GM19463 (cell line): ENCODE data around the gene MRC2.
A peak's percentile ranks its signal among the peaks of the same experiment; 100 is the strongest.

Experiments
- ATAC-seq: cut with Tn5 transposase; IDR thresholded peaks from one replicate; pipeline ENCODE4 v1.9.1; 2021; ENCODE audit warnings: mild to moderate bottlenecking, moderate library complexity; ENCODE audit not compliant: unreplicated experiment

MRC2 gene

DNA sequence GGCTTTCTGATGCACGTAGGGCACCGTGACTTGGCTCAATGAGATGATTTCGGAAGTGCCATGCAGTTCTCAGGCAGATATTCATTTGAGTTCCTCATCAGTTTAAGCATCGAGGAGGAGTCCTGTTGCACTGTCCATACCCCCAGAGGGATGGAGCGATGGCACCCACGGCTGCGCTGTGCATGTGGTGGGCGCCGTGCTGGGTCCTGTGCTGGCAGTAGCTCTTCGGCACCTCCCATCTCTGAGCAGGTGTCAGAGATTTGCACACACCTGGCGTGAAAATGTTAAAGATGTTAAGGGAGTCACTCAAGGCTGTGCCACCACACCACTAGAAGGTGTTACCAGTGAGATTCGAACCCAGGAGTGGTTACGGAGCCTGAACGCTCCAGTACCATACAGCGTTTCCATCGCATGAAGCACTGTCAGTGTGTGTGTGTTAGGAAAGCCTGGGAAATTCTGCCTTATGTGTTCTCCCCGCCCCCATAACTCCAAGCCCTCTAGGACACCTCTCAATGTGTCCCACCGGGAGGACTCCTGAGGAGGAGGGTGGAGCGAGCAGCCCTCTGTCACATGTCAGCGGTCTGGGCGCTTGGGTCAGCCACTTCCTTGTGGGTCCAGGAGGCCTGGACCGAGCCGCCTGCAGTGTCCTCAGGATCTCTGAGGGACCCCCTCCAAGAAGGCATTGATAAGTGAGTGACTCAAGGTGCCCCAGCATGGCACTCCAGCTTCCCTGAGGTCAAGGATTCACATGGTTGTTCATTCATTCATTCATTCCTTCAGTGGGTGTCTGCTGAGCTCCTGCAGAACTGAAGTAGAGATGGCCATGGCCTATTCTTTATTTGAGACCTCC lies 3.8 kb downstream of the MRC2 start:
- no peak for ATAC-seq

DNA sequence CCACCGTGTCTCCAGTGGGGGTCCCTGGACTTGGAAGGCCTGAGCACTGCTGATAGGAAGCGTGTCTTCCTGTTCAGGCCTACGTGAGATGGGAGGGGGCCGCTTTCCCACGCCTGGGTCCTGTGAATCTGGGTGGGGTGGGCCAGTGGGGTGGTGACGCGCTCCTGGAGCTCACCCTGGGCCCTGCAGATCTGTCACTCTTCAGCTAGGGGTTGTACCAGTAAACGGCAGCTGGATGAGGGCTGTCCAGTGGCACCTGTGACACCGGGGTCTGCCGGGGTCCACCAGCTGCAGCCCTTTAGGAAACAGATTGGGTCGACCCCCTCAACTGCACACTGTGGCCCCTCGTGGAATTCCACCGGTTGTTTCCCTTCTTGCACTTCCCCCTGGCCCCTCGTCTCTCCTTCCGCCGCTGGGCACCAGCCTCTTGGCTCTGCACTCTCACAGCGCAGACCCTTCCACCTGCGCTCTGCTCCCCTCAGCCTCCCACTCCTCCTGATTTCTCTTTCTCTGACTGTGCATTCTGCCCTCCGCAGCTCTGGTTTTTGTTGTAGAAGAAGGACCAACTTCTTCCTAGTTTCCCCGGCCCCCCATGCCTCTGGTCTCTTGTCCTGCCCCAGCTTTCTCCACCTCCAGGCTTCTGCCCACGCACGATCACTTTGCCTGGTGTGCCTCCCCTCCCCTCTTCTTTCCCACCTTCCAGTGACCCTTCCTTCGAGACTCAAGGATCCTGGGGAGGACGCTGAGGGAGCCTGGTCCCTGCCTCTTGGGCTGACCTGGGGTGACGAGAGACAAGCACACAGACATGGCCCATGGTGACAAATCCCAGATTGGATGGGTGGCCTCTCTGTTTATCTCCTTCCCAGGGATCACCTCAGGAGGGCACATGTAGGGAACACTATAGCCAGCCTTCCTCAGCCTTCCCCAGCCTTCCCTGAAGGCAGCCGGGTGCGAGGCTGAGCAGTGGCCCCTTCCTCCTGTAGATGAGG lies 4.8 kb downstream of the MRC2 start:
- no peak for ATAC-seq

DNA sequence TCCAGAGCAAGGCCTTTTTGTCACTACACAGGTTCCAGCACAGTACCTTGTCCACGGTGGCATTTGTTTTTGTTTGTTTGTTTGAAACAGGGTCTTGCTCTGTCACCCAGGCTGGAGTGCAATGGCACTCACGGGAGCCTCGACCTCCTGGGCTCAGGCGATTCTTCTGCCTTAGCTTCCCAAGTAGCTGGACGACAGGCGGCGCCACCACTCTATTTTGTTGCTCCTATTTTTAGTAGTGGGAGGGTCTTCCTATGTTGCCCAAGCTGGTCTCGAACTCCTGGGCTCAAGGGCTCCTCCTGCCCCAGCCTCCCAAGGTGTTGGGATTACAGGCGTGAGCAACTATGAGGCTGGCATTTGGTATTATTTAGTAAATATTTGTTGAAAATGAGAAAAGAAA lies 10.3 kb downstream of the MRC2 start:
- ATAC-seq = no peak

DNA sequence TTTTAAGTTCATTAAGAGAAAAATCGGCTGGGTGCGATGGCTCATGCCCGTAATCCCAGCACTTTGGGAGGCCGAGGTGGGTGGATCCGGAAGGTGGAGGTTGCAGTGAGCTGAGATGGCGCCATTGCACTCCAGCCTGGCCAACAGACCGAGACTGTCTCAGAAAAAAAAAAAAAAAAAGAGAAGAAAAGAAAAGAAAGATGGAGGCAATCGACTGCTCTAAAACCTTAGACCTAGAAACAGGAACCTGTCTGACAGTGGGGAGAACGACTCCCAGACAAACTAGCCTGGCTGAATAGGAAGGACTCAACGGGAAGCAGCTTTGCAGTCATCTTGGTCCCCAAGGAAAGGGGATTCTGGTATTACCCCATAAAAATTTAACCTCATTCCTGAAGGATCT lies 13.7 kb downstream of the MRC2 start:
- ATAC-seq = no peak

DNA sequence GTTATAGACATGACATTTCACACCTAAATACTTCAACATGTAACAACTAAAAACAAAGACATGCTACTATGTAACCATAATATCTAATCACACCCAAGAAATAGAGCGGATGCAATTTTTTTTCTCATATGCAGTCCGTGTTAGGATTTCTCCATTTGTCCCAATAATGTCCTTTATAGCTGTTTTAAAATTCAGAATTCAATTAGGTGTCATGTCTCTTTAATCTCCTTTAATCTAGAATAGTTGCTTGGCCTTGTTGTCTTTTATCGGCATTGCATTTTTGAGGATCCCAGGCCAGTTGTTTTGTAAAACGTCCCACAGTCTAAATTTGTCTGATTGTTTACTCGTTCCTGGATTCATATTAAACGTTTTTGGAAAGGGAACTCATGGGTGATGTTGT lies 14.5 kb downstream of the MRC2 start:
- ATAC-seq = no peak

DNA sequence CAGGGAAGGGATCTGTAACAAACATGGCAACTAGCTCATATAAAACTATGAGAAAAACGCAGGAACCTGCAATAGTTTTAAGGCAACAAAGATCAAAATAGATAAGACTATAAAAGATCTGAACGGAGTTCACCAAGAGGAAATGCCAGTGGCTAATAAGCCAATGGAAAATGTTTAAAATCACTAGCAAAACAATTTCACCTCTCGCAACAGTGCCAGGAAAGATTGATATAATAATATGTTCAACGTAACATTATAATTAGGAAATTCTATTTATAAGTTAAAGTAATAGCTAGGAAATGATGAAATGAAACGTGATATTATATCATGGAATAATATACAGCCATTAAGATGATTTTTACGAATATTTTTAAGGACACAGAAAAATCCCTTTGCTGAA lies 16.0 kb downstream of the MRC2 start:
- ATAC-seq = no peak

DNA sequence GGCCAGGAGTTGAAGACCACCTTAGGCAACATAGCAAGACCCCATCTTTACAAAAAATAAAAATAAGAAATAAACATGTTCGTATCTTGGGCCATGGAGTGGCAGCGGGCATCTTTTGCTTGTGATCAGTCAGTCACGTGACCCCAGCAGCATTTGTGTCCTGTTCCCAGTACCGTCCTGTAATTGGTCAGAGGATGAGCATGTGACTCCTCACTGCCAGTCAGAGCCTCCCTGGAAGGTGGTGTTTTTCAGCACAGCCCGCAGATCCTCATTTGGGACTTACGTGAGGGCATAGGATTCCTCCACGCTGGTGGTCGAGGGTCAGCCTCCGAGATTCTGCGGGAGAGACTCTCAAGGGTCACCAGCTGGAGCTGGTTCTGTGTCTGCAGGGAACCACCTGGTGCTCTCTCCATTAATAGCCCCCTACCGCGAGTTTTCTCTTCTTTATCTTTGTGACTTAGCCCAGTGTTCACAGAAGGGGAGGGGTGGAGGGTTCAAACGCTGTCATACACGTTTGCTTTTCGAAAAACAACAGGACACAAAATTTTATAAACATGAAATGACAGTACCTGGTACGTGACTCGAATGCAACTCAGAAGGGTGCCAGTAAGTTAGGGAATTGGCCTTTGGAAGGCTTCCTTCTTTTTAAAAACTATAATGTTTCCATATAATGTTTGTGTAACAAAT lies 17.2 kb downstream of the MRC2 start:
- ATAC-seq = no peak

DNA sequence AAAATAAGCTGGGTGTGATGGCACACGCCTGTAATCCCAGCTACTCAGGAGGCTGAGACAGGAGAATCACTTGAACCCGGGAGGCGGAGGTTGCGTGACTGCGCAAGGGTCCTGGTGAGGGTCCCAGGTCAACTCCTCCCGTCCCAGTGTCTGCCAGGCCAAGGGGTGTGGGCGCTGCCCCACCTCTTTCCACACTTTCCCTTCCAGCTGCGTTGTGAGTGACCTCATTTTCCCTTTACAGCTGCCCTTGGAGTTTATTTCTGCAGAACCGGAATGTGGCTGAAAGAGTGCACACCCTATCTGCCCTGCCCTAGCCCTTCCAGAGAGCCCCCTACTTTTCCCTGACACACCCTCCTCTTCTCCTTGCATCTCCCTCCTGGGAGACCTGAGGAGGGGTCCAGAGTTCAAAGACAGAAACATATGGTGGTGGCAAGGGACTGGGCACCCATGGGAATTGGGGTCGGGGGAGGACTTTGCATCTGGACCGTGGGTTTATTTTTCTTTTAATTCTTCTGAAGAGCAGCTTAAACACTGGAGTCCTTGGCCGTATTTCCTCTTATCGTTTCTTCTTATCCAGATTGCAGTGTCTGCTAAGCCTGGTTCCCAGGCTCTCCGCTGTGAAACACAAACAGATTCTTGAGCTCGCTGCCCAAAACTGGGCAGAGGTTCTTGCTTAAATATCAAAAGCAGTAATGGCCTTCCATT lies 20.9 kb downstream of the MRC2 start:
- no peak for ATAC-seq

DNA sequence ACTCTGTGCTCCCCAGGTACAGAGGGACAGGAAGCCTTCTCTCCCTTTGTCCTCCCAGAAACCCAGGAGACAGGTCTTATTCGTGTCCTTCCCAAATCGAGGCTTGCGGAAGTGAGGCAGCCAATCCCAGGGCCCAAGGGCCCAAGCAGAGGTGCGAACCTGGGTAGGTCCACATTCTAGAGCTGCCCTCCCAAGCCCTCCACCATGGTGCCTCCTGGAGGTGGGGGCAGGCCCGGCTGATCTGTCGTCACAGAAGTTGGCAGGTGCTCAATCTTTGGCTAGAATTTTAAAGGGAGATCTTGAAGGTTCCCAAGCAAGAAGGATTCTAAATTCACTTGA lies 21.5 kb downstream of the MRC2 start:
- no peak for ATAC-seq

DNA sequence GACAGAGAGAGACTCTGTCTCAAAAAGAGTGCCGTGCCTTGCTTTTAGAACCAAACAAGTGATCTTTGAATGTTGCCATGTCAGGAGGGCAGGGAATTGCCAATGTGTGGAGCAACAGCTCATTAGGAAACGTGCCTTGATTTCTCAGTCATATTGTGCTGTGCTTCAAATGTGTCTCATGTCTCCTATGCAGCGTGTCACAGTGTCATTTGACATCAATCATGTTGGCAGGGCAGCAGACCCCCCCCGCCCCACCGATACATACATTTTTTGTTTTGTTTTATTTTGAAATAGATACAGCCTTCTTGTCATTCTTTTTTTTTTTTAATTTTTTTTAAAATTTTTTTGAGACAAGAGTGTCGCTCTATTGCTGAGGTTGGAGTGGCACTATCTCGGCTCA lies 22.1 kb downstream of the MRC2 start:
- no peak for ATAC-seq

DNA sequence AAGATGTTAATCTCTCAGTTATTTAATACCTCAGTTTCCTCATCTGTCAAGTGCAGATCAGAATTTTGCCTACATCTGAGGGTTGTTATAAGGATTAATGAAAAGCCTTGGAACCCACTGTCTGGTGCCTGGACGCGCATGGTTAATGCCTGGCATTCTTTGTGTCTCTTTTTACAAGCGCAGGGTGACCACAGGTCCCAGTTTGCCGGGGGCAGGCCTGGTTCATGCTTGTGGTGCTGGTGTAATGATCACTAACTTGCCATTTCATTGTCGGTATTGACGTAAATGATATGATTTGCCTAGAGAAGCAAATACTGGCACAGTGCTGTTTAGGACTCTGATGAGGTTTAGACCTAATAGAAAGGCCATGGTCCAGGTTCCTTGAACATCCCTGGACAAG lies 23.1 kb downstream of the MRC2 start:
- ATAC-seq = no peak

DNA sequence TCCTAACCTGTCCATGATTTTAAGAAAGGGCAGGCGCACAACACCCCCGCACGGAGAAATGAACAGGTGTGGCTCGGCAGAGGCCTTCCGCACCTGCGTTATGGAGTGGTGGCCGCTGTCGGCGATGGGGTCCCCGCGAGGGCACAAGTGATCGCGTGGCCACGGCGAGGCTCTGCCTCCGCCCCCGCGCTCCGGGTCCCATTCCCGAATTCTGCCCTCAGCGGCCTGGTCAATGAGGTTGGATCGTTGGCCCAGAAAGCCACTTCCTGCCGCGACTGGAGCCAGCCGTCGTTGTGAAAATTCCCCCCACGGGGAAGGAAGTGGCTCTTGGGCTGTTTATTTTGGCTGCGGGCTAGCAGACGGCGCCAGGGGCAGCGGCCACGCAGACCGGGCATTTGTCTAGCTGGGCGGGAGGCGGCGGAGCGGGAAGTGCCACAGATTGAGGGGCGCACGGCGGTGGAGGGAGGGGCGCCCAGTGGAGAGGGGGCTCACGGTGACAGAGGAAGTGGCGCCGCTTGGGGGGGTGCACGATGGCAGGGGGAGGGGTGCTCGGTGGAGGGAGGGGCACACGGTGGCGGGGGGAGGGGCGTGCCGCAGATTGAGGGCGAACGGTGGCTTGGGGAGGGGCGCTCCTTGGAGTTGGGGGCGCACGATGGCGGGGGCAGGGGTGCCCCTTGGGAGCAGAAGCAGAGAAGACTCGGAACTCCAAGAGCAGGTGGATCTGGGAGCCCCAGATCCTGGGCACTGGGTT lies 25.0 kb downstream of the MRC2 start:
- ATAC-seq = no peak

DNA sequence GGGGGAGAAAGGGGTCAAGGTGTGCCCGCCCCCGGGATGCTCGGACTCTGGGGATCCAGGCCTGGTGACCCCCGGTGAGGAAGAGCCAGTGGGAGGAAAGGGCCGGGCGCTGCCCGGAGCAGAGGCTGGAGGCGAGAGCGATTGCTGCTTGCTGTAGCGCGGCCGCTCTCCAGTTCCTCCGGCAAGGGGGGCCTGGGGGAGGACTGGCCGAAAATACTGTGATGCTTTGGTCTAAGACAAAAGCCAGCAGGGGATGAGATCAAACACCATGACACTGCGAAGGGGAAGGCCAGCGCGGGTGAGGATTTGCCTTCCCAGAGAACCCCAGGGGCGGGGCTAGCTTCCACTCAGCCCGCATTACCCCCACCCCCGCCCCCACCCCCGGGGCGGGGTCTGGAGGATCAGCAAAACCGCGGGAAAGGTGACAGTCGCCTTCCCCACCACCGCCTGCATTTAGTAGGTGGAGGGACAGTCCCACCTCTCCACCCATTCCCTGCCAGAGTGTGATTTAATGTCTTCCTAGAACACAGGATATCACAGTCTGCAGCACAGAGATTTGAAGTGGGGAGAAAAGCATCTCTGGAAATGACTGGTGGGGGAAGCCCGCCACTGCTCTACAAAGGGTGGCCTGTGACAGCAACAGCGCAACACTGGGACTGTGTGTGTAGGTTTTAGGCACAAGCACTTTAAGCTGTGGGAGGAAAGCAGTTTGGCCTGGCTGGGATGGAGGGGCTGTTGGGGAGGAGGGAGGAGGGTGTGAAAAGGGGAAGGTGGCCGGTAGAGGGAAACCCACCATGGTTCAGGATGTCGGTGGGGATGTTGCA lies 25.7 kb downstream of the MRC2 start:
- peak; percentile 85 for ATAC-seq

DNA sequence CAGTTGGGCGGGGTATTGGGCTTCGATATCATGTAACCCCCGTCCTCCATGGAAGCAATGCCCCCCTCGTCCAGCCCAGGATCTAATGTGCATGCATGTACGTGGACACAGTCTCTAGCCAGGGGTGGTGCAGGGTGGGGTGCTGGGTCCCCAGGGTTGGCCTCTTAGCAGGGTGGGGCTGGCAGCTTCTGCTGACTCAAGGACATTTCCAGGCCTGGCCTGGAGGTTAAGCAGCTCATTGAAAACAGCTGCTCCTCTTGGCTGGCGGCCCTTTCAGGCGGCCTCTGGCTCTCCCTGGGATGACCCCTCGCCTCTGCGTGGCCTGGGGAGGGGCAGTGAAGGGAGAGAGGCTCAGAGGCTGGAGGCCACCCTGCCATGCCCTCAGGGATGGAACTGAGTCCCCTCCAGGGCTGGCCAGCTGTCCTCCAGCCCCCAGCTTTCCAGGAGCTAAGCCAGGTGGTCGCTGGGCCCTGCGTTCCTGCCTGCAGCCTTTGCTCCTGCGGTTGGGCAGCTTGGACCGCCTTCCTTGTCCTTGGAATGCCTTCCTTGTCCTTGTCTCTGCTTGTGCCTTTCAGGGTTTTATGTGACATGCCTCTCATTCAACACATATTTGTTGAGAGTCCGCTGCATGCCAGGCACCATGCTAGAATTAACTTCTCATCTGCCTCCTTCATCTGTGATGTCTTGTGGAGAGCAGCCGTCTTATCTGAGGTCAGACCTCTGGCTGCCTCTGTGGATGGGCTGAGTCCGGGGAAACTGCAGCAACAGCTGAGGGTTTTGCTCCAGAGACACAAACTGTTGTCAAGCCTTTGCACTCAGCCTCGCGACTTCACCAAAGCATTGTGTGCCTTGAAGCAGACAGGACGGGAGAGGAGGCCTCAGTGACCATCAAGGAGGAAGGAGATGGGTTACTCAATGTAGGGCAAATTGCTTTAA lies 26.6 kb downstream of the MRC2 start:
- ATAC-seq = no peak

DNA sequence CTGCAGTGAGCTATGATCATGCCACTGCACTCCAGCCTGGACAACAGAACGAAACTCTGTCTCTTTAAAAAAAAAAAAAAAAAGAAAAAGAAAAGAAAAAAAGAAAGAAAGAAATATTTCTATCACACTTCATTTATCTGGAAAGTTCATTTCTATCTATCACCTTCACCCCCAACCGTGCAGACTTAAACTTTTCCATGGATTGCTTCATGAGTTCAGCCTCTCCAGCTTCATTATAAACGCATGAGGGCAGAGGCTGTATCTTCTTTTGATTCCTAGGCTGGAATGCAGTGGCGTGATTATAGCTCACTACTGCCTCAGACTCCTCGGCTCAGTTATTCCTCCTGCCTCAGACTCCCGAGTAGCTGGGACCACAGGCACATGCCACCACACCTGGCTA lies 28.2 kb downstream of the MRC2 start:
- ATAC-seq = no peak

DNA sequence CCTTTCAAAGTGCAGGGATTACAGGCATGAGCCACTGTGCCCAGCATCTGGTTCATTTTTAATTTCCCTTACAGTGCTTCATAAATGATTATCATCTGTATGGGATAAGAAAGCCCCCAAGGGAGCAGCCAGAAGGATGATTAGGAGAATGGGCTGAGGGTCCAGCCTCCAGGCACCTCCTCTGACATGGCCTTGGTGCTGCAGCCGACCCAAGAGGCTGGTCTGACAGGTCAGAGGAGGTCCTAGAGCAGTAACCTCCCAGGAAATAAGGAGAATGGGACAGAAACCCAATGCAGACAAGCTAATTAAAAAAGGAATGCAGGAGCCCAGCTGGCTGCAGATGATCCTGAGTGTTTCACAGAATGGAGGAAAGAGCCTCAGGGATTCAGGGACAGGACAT lies 29.0 kb downstream of the MRC2 start:
- no peak for ATAC-seq

DNA sequence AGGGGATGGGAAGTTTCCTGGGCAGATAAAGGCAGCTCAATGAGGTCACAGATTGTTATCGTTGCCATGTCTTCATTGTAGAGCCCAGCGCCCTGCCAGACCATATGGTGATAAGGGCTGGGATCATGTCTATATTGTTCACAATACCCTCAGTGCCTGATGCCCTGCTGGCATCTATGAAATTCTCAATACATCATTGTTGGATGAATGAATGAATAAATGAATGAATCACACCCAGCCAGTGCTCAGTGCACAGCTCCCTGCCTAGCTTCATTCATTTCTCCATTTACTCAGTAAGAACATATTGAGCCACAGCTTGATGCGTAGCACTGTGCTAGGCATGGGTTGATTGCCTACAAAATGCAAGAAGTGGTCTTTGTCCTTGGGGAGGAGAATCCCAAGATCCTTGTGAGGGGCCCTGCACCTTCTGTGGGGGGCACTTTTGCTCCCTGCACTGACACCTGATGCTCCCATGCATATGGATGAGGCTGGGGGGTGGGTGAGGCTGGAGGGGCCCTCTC lies 29.7 kb downstream of the MRC2 start:
- ATAC-seq = no peak

DNA sequence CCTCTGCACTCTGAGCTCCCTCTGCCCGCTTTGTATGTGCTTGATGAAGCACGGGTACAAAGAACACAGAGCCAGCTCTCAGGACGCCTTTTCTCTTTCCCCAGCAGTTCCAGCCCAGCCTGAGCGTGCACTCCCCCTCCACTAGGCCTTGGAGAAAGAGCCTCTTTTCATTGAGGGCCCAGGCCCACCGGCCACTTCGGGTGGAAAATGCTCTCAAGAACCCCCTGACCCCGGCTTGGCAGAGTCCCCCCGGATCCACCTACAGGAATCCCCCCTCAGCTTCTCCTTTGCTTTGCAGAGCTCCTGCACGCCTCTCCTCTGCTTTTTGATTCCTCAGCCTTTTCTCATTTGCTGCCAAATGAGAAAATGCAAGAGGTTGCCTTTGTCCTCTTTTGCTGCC lies 30.2 kb downstream of the MRC2 start:
- ATAC-seq = no peak
